ENCODE data around the gene GRIA1. TPM values are rescaled to one million over a fixed set of nuclear protein-coding genes. Genes with fewer than 3 reads are reported as not detected.

GRIA1 gene
- total RNA-seq, 1 experiment from 2014 or later: not detected

- no peaks in the 10 kb centered on the region for H3K4me1 ChIP-seq (ENCODE audit: control insufficient read depth, insufficient read depth, low read length)
- in situ Hi-C loops (cut with HindIII; ENCODE audit: low pct_unique_long_range_greater_than_20kb, low sequenced_read_pairs): no loop called here
- DNase-seq (ENCODE audit: low read depth, low spot score) (no peak), ATAC-seq (no peak)
- intact Hi-C loops (cut with micrococcal nuclease; ENCODE audit: unreplicated experiment): no loop called here
- CTCF ChIA-PET: no interaction called here
- no TSS peak for BruUV-seq (replicated peaks)
- H3K9me3 ChIP-seq (ENCODE audit: control insufficient read depth, insufficient read depth, low read depth, low read length): no peaks in the 10 kb centered on the region
- no peaks in the 10 kb centered on the region for H3K27me3 ChIP-seq (ENCODE audit: control insufficient read depth, insufficient read depth, low read length)
- POLR2A ChIA-PET: no interaction called here
- no peak overlapping the region for H3K4me3 ChIP-seq (ENCODE audit: low read depth in 2 of 2, low read length in 2 of 2)
- TF ChIP-seq POLR2AphosphoS5 (IDR thresholded peaks at IDR 0.05; ENCODE audit: low read depth, low read length): no peak
- no peak for TF ChIP-seq CTCF (IDR thresholded peaks at IDR 0.05)
- TF ChIP-seq REST (IDR thresholded peaks at IDR 0.05; ENCODE audit: insufficient read depth in 1 of 2, low read depth in 2 of 2, low read length in 1 of 2): no peak
- TF ChIP-seq SIN3A (IDR thresholded peaks at IDR 0.05; ENCODE audit: borderline replicate concordance, insufficient read depth, low read depth, low read length): no peak
- no peak for TF ChIP-seq TCF7L2 (IDR thresholded peaks at IDR 0.05; ENCODE audit: low read depth, low read length)
- no peaks in the 10 kb centered on the region for H3K36me3 ChIP-seq (ENCODE audit: control insufficient read depth, insufficient read depth, low read length)
- no peak overlapping the region for H3K27ac ChIP-seq (ENCODE audit: low read length)
Measured at GRCh38 chr5:153559926-153560325, 69.5 kb downstream of the GRIA1 start.

GRCh38 chr5:153562189-153562588 is 71.7 kb downstream of the GRIA1 start:
- H3K4me3 ChIP-seq (ENCODE audit: low read depth in 2 of 2, low read length in 2 of 2): no peak overlapping the region
- H3K9me3 ChIP-seq (ENCODE audit: control insufficient read depth, insufficient read depth, low read depth, low read length): no peaks in the 10 kb centered on the region
- ChIA-PET POLR2A (no interaction called here), CTCF (no interaction called here)
- H3K36me3 ChIP-seq (ENCODE audit: control insufficient read depth, insufficient read depth, low read length): no peaks in the 10 kb centered on the region
- H3K4me1 ChIP-seq (ENCODE audit: control insufficient read depth, insufficient read depth, low read length): no peaks in the 10 kb centered on the region
- DNase-seq (ENCODE audit: low read depth, low spot score) (no peak), ATAC-seq (no peak)
- BruUV-seq (replicated peaks): no TSS peak
- intact Hi-C loops (cut with micrococcal nuclease; ENCODE audit: unreplicated experiment) (no loop called here), in situ Hi-C loops (cut with HindIII; ENCODE audit: low pct_unique_long_range_greater_than_20kb, low sequenced_read_pairs) (no loop called here)
- no peak for TF ChIP-seq REST (IDR thresholded peaks at IDR 0.05; ENCODE audit: insufficient read depth in 1 of 2, low read depth in 2 of 2, low read length in 1 of 2)
- no peak for TF ChIP-seq CTCF (IDR thresholded peaks at IDR 0.05)
- TF ChIP-seq SIN3A (IDR thresholded peaks at IDR 0.05; ENCODE audit: borderline replicate concordance, insufficient read depth, low read depth, low read length): no peak
- no peak for TF ChIP-seq POLR2AphosphoS5 (IDR thresholded peaks at IDR 0.05; ENCODE audit: low read depth, low read length)
- H3K27me3 ChIP-seq (ENCODE audit: control insufficient read depth, insufficient read depth, low read length): no peaks in the 10 kb centered on the region
- no peak overlapping the region for H3K27ac ChIP-seq (ENCODE audit: low read length)
